Dermis blood vessel endothelial cell (primary cell): ENCODE data around the gene ABCC11. TPM values are rescaled to one million over a fixed set of nuclear protein-coding genes. Genes with fewer than 3 reads are reported as not detected.
A peak's percentile ranks its signal among the peaks of the same experiment; 100 is the strongest.
"Not testable (repeated sequence)": the region's sequence is repeated elsewhere in the genome, so short reads cannot be mapped to it uniquely, and the experiment has no call there.

Source experiments
- DNase-seq: peaks from one replicate; pipeline ENCODE4 v3.0.0; 2010
- total RNA-seq: library from RNA; depleted of rRNA; stranded (reverse); fragments of >200 nt; gene quantifications from 2 replicates; pipeline ENCODE4 v1.2.3, GENCODE V29; 2014

Gene ABCC11
- total RNA-seq, 1 donor from 2014 or later: not detected

DNA sequence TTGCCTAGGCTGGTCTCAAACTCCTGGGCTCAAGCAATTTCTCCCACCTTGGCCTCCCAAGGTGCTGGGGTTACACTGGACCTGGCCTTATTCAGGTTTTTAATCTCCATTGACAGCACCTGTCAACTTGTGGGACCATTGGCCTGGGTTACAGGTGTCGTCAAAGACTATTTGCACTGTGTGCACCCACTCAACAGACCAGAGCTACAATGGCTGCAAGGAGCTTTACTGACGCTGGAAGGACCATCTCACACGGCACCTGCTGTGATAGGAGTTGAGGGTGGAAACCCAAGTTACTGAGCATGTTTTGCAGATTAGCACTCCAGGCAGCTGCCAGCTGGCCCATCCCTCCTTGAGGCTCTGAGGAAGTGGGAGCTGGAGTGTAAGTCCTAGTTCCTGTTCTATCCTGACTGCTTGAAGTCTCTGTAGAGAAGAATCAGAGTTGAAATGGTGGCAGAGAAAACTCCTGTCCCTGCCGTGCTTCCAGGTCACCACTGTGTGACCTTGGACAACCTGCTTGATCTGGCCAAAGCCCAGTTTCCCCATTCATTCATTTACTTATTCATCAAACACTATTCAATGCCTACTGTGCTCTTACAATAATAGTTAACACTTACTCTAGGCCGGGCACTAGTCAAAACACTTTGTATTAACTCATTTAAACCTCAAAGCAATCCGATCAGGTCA, 45.7 kb downstream of the ABCC11 start:
- DNase-seq: no peak

DNA sequence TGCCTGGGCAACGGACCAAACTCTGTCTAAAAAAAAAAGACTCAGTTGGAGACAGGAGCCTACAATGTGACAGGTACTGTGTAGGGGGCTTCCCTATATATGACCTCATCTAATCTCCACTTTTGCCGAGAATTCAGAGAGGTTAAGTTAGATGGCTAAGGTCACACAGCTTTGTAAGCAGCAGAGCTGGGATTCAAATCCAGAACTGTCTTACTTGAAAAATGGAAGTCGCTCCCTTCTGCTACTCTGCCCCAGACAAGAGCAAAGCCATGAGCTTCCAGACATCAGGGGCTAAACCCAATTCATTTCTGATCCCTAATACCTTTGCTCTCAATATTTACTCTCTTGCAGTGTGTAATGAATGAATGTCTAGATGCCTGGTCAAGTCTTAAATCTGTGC, 50.0 kb downstream of the ABCC11 start:
- no peak for DNase-seq

GRCh38 chr16:48194828-48195556, 52.3 kb downstream of the ABCC11 start:
- DNase-seq: peak; percentile 43

DNA sequence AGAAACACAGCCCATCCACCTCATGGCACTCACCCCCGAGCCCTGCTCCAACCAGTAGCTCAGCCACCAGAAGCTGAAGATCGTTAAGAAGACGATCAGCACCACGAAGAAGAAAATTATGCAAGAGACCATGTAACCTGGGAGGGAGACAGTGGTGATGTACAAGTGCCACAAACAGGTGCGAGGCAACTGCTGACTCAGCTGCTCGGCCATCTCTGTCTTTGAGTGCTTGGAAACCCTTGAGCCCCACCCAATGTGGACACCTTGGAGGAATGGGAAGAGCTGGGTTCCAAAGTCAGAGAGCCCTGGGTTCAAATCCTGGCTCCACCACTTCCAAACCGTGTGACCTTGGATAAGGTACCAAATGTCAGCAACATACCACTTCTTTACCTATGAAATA, 53.5 kb downstream of the ABCC11 start:
- no peak for DNase-seq

- no peak for DNase-seq
Measured at GRCh38 chr16:48188449-48189102, 58.8 kb downstream of the ABCC11 start.

DNA sequence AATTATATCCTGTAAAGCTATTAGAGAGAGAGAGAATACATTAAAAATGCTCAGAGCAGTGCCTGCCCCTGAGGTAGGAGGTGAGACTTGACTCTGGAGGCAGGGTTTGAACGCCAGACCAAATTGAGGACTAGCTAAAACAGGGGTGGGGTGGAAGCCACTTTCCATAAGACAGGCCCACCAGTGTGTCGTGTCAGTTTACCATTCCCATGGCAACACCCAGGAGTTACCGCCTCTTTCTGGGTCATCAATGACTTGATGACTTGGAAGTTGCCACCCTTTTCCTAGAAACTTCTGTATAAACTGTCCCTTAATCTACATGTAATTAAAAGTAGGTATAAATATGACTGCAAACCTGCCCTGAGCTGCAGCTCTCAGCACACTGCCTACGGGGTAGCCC, 59.6 kb downstream of the ABCC11 start:
- no peak for DNase-seq

- no peak for DNase-seq
Measured at GRCh38 chr16:48184681-48185080, 62.7 kb downstream of the ABCC11 start.

- no peak for DNase-seq
Measured at GRCh38 chr16:48182979-48183537, 64.3 kb downstream of the ABCC11 start.

DNA sequence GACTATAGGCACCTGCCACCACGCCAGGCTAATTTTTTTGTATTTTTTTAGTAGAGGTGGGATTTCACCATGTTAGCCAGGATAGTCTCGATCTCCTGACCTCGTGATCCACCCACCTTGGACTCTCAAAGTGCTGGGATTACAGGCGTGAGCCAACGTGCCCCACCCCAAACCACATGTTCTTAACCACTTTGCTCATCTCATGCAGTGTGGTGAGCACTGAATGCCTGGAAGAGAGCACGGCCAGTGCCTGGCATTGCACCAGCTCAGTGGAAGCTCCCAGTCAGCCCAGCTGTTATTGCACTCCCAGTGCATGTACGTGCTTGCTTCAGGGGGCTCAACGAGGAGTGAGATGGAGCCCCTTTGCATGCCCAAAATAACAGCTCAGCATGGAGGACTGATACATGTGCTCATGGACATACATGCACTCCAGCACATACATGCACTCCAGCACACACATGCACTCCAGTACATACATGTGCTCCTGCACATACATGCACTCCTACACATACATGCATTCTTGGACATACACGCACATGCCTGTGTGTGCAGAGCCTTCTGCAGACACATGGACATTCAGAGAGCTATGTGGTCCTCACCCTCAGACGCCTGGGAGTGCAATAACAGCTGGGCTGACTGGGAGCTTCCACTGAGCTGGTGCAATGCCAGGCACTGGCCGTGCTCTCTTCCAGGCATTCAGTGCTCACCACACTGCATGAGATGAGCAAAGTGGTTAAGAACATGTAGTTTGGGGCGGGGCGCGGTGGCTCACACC, 65.4 kb downstream of the ABCC11 start:
- not testable (repeated sequence) for DNase-seq

DNA sequence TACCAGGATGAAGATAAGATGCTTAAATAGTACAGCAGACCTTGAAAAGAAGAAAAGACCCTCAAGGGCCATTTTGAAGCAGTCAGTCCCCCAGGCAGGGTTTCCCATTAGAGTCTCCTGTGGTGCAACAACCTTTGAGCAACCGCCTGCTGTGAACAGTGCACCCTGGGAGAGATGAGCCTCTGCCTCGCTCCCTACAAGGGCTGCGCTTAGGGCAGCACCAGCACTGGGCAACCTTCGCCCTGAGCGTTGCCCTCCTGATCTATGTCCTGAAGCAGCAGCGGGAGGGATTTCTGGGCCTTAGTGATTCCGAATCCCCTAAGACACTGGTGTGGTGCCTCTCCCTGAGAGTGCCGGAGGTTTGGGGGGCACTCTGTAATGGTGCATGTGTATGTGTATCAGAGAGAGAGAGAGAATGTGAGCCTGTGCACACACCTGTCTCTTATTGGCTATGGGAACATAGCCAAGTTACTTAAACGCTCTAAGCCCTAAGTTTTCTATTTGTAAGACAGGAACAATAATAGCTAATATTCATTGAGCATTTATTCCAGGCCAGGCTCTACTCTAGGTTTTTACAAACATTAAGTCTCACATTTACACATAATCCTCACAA, 66.4 kb downstream of the ABCC11 start:
- DNase-seq: no peak

DNA sequence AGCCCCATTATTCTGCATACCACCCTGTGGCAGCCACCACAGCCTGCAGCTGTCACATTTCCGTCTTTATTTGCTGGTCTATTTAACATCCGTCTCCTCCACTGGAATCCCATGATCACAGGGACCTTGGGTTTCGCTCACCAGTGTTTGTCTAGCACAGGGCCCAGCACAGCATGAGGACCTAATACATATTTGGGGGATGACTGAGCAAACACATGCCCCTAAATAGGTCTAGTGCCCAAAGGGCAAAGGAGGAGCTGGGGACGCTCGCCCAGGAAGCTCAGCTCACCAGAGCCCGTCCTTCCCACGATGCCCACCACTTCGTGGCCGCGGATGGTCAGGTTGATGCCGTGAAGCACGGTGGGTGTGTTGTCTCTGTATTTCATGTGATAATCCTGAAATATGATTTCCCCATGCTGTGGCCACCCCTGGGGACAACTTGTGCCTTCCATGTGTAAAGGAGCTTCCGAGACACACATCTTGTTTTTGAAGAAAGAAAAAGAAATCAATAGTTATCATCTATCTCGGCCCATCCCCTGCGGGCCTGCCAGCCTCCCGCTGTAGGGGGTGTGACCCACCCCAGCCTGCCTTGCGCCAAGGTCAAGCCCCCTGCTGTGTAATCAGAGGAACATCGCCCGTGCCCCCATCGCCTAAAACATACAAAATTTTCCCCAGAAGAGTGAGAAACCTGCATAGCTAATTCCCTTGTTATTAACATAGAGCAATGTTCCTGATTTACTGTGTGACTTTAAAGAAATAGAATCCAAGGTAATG, 70.5 kb downstream of the ABCC11 start:
- no peak for DNase-seq

GRCh38 chr16:48173889-48174288, 73.5 kb downstream of the ABCC11 start:
- no peak for DNase-seq

DNA sequence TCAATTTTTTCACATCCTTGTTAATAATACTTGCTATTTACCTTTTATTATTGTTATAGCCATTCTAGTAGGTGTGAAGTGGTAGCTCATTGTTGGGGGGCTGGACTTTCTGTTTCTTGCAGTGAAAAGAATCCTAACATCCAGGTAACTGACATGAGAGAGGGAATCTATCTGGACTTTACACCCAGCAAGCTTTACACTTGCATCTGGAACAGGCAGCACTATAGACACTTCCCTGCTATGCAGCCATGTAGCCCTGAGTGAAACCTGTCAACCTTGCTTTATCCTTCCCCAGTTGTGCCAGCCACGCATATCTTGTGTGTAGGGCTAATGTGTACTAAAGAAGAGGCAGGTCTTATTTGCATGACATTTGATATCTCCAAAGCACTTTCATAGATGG, 74.7 kb downstream of the ABCC11 start:
- no peak for DNase-seq

DNA sequence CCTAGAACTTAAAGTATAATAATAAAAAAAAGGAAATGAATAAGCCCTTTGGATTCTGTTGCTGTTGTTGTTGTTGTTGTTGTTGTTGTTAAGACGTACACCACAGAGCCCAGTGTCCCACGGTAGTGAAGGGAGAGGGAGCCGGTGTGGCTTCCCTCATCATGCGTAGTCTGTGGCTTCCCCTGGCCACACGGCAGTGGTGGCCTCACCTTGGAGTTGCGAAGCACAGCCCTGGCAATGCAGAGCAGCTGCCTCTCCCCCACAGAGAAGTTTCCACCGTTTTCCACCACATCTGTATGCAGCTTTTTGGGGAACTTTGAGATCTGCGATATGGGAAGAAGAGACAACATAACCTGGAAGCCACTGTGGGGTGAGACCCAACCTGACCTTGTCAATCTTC, 77.4 kb downstream of the ABCC11 start:
- no peak for DNase-seq

DNA sequence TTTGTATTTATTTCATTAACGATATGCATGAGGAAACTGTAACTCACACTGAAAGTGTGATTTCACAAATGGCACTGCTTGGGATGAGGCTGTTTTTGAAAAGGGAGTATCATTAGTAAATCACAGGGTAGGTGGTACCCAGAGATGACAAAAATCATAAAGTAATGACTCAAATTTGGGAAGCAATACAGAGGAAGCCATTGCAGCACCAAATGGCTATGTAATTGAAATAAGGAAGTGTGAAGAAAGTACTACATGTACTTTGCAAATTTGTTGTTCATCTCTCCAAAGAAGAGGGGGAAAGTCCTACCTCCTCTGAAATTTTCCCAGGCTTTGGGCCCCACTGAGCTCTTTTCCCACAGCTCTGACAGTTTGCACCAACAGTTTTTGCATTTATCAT, 79.3 kb downstream of the ABCC11 start:
- no peak for DNase-seq

GRCh38 chr16:48166617-48167016, 80.7 kb downstream of the ABCC11 start:
- not testable (repeated sequence) for DNase-seq

DNA sequence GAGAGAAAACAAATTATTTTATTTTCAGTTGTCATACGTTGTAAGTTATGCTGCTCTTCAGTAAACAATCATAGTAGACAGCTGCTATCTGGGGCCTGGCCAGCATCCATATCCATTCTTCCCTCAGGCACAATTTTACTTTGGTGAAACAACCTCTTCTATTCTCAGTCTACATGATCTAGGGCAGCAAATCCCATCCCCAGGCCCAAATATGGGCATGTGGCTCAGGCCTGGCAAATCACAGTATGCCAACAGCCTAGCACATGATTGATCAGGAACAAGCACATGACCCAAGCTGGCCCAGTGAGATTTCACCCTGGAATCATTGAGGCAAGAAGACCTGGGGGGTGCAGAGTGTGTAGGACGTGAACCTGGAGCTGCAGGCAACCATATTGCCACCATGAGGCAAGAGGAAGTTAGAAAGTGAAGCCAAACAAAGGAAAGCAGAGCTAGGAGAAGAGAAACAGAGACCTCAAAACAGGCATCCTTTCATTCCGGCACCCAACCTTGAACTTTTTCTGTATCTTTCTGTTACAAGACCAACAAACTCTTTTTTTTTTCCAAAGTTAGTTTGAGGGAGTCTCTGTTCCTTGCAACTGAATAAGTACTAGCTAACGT, 81.3 kb downstream of the ABCC11 start:
- peak; percentile 6 for DNase-seq

GRCh38 chr16:48164907-48165715, 82.2 kb downstream of the ABCC11 start:
- peak; percentile 78 for DNase-seq

DNA sequence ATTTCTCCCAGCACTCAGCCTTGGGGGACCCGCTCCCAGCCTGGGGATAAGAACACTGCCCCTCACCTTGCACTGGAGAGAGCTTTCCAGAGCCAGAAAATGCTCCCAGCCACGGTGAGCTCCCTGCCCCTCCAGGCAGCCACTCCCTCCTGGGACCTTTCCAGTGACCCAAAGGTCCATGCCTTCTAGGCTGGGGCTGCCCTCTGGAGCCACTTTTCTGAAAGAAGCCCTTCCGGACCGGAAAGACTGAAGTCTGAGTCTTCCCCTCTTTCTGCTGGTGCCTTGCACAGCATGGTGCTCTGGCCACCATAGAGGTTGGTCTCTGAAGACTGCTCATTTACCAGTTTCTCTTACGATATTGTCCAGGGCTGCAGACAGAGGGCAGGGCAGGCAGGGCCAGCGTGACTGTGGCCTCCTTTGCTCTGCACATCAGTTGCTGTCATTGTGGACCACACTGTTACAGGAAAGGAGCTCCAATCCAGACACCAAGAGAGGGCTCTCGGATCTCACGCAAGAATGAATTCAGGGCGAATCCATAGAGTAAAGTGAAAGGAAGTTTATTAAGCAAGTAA, 84.4 kb downstream of the ABCC11 start:
- no peak for DNase-seq

DNA sequence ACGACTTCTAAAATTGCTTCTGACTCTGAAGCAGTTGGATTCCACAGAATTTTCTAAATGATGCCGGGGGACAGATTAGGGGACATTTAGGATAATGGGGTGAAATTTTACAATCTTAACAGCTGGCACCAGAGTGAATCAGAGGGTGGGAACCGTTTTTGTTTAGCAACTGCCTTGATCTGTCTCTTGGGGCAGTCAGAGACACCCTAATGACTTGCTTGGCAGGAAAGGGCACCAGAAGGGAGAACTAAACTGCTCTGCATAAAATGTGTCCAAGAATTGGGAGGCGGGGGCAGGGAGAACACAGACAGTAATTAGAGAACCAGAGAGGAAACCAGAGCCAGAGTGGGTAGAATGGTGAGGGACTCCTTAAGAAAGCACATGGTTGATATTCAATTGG, 85.4 kb downstream of the ABCC11 start:
- no peak for DNase-seq
